Neuron (in vitro differentiated cells): ENCODE results near the gene EME2.

Experiments
- H2AFZ ChIP-seq: one replicate; pipeline ENCODE4 v1.6.1; 2013; ENCODE audit warnings: low read depth, mild to moderate bottlenecking, inconsistent platforms, low read length, moderate library complexity
- H3K27me3 ChIP-seq: one replicate; pipeline ENCODE4 v1.6.1; 2013; ENCODE audit warnings: low read length; ENCODE audit not compliant: insufficient read depth
- H3K36me3 ChIP-seq: one replicate; pipeline ENCODE4 v1.6.1; 2013; ENCODE audit warnings: low read length; ENCODE audit not compliant: insufficient read depth
- H3K4me1 ChIP-seq: one replicate; pipeline ENCODE4 v1.6.1; 2013; ENCODE audit warnings: low read length; ENCODE audit not compliant: insufficient read depth
- H3K4me3 ChIP-seq: 2 replicates; pipeline ENCODE4 v1.5.1; 2013; ENCODE audit warnings: mild to moderate bottlenecking, low read length, moderate library complexity
- H3K9me3 ChIP-seq: one replicate; pipeline ENCODE4 v1.6.1; 2013; ENCODE audit warnings: low read length

Gene EME2

DNA sequence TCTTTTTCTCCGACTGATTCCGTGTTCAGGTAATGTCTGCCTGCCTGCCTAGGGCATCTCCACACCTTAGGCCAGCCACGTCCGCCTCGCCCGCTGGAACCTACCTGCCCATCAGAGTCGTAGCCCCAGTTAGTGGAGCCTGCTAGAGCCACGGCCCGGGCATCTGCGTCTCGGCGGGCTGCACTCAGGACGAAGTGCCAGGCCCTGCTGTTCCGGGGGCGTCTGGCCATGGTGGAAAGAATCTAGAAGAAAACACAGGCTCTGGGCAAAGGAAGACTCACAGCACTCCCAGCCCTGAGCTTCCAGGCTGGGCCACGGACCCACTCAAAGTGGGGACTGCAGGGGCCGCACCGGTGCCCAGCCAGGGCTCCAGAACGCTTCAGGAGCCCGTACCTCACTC is 8.6 kb downstream of the EME2 start:
- Histone ChIP-seq H3K9me3 (no peaks in the 10 kb centered on the region), H3K4me3 (peak overlapping the region; percentile 95), H2AFZ (no peak overlapping the region), H3K27me3 (no peaks in the 10 kb centered on the region), H3K36me3 (peaks cover 43% of the 10 kb centered on the region), H3K4me1 (peaks cover 16% of the 10 kb centered on the region)

DNA sequence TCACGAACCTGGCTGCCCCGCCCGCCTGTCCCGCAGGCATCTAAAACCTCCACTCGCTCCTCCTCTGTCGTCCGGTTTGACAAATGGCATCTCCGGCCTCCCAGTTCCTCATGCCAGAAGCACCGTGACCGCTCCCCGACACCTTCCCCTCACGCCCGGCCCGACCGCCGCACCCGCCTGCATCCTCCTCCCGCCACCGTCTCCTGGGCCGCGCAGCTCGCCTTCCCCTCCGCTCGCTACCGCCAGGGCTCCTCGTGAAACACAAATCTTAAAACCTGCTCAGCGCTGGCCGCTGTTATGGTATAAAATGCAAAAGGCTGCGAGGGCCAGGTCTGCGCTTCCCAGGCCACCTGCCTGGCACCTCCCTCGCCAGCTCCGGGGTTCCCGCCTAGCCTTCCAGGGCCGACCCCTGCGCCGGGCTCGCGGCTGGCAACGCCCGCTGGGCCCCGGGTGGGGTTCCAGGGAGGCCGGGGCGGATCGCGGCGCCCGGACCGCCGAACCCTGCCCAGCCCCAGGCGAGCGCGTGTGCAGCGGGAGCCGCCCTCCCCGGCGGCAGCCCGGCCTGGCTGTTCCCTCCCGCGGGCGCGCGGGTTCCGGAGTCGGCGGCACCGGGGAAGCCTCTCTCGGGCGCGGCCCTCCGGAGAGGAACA is 9.3 kb downstream of the EME2 start:
- Histone ChIP-seq H3K36me3 (peaks cover 45% of the 10 kb centered on the region), H3K9me3 (no peaks in the 10 kb centered on the region), H3K4me3 (peak overlapping the region; percentile 95), H2AFZ (no peak overlapping the region), H3K4me1 (peaks cover 16% of the 10 kb centered on the region), H3K27me3 (no peaks in the 10 kb centered on the region)

DNA sequence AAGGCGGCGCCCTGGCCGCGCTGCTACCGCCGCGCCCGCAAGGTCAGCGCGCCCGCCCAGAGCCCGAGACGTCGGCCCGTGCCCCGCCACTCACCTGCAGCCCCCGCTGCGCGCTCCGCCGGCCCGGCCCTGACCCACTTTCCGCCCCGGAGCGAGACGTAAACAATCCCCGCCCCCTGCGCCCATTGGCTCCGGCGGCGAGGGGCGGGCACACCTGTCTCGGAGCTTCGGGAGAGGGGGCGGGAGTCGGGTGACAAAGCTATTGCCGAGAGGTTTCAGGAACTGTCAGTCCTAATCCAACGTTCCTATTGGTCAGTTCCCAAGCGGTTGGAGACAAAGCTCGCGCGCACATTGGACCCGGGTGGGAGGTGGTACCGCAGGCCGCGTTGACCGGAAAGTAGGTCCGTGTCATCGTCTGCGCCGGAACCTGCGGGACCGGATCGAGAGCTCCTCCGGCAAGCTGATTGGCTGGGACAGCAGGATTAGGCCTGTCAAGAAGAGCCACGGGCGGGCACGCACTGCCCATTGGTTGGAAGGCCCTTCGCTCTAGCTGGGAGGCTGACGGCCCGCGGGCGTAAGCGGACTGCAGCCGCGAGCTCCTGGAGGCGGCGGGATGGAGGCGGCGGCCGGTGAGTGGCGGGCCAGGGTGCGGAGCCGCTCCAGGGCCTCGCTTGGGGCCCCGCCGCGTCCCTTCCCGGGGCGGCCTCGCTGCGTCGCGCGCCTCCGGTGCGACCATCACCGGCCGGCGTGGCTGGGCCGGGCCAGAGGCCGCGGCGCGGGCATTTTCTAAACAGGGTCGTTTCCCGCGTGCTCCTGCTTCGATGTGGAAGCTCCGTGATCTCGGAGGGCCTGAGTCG is 10.0 kb downstream of the EME2 start, which contains the start of the genes NUBP2 and SPSB3:
Gene NUBP2, plus strand, starts transcription at position 553 of the 857 bp plus-strand sequence. Its CDS starts 61 bp downstream, at position 614.
Gene SPSB3, minus strand, starts transcription at position 164 of the 857 bp plus-strand sequence. CDS start 1,088 bp downstream, outside the sequence.
- H3K36me3 ChIP-seq = peaks cover 45% of the 10 kb centered on the region
- no peak within 1 kb of the TSS for H2AFZ ChIP-seq
- no peaks in the 10 kb centered on the region for H3K27me3 ChIP-seq
- peak within 1 kb of the TSS; percentile 95 for H3K4me3 ChIP-seq
- H3K9me3 ChIP-seq = no peaks in the 10 kb centered on the region
- H3K4me1 ChIP-seq = peaks cover 16% of the 10 kb centered on the region

DNA sequence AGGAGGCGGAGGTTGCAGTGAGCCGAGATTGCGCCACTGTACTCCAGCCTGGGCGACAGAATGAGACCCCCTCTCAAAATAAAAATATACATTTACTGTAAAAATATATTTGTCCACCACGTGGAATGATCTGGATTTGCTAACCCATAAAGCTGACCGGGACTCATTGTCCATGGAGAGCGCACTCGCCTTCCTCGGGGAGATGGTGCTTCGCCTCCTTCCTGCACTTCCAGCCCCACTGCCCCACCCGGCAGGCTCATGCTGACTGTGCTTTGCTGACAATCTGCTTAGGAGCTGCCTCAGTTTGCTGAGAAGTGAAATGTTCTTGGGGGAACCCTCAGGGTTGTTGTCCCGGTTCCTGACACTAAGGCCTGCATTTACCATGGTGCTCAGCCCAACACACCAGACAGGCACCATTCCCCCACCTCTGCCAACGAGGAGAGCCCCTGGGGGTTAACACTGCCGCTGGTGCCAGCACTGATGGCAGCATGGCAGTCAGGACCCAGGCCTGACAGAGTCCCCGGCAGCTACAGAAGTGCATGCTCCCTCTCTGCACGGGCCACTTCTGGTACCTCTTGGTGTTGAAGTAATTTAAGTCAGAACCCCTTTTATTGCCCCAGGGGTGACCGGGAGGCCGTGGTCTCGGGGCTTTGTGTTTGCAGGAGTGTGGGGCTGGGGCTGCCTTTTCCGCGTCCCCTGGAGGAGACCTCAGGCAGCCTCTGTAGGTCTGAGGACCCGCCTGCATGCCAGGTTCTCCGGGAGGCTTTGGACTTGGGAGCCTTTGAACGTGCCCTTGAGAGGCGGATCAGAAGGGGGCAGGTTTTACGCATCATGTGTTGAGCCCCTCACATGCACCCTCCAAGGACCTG is 12.6 kb downstream of the EME2 start:
- peaks cover 16% of the 10 kb centered on the region for H3K4me1 ChIP-seq
- H2AFZ ChIP-seq = no peak overlapping the region
- H3K4me3 ChIP-seq = no peak overlapping the region
- no peaks in the 10 kb centered on the region for H3K9me3 ChIP-seq
- H3K36me3 ChIP-seq = peaks cover 49% of the 10 kb centered on the region
- no peaks in the 10 kb centered on the region for H3K27me3 ChIP-seq

DNA sequence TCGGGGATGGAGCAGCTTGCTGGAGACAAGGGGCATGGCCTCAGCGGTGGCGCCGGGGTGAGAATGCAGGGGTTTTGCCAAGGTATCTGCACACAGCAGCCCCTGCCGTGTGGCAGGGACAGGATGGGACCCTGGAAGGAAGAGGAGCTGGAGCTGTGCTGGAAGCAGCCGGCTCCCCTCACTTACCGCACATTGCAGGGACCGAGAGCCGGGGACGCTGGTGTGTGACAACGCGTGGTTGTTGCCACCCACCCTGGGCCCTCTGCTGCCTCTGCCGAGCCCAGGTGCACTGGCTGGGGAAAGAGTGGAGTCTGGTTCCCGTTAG is 13.2 kb downstream of the EME2 start:
- Histone ChIP-seq H3K4me1 (peaks cover 16% of the 10 kb centered on the region), H2AFZ (no peak overlapping the region), H3K36me3 (peaks cover 50% of the 10 kb centered on the region)

DNA sequence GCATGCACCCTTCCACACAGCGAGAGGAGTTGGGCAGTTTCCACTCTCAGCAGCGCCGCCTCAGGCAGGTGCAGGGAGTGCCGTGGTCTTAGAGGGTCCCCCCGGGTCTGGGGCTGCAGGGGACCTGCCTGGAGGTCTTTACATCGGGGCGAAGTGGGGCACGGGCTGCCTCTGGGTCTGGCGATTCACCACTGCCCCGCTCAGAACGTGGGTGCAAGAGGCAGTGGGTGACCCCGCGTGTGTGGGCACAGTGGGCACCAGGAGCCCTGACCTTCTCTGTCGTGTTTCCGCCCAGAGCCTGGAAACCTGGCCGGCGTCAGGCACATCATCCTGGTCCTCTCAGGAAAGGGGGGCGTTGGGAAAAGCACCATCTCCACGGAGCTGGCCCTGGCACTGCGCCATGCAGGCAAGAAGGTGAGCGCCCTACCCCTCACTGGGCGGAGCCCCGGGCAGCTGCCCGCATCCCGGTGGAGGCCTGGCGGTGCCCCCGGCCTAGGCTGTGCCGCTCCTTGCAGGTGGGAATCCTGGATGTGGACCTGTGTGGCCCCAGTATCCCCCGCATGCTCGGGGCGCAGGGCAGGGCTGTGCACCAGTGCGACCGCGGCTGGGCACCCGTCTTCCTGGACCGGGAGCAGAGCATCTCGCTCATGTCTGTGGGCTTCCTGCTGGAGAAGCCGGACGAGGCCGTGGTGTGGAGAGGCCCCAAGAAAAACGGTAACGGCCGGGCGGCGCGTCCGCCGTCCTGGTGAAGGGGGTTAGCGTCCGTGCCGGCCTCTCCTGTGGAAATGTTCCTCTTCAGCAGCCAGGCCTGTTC is 13.8 kb downstream of the EME2 start:
- no peaks in the 10 kb centered on the region for H3K9me3 ChIP-seq
- no peak overlapping the region for H3K4me3 ChIP-seq
- H3K36me3 ChIP-seq = peaks cover 45% of the 10 kb centered on the region

More for the DNA sequence above, 13.2 kb downstream of the EME2 start:
- Histone ChIP-seq H3K9me3 (no peaks in the 10 kb centered on the region), H3K27me3 (no peaks in the 10 kb centered on the region), H3K4me3 (no peak overlapping the region)

DNA sequence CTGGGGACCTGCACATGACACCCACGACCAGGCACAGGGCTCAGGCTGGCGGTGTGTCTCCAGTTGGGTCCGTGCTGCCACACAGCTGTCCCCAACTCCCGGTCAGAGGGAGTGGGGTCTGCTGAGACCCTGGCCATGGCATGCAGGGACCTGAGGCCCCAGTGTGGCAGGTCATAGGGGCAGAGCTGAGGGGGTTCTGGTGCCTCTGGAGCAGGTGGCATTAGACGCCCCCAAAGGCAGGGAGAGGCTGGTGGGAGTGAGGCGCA is 14.4 kb downstream of the EME2 start:
- peaks cover 45% of the 10 kb centered on the region for H3K36me3 ChIP-seq
- no peaks in the 10 kb centered on the region for H3K27me3 ChIP-seq
- no peak overlapping the region for H2AFZ ChIP-seq
- no peaks in the 10 kb centered on the region for H3K9me3 ChIP-seq
- H3K4me3 ChIP-seq = no peak overlapping the region
- peaks cover 5% of the 10 kb centered on the region for H3K4me1 ChIP-seq

More for the DNA sequence above, 13.8 kb downstream of the EME2 start:
- Histone ChIP-seq H2AFZ (no peak overlapping the region), H3K27me3 (no peaks in the 10 kb centered on the region), H3K4me1 (peaks cover 9% of the 10 kb centered on the region)

DNA sequence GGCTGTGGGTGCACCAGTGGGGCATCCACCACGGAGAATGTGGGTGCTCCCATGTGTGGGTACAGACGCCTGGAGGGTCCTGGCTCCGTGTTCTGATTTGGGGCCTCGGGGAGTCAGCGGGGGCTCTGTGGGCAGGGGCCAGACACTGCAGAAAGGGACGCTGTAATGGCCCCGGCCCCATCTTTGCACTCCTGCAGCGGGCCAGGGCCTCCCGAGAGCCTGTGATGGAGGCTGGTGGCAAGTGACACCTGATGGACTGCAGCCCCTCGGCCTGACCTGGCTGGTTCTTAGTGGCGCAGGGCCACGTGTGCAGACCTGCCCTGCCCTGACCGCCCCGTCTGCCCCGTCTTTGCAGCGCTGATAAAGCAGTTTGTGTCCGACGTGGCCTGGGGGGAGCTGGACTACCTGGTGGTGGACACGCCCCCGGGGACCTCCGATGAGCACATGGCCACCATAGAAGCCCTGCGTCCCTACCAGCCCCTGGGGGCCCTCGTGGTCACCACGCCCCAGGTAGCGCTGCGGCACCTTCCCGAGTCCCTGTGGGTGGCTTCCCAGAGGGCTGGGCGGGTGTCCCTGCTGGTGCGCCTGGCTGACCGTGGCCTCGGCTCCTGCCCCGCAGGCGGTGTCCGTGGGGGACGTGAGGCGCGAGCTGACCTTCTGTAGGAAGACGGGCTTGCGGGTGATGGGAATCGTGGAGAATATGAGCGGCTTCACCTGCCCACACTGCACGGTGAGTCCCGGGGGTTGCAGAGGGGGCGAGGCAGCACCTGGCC is 14.9 kb downstream of the EME2 start:
- Histone ChIP-seq H3K36me3 (peaks cover 45% of the 10 kb centered on the region), H3K9me3 (no peaks in the 10 kb centered on the region), H2AFZ (no peak overlapping the region), H3K4me1 (peaks cover 5% of the 10 kb centered on the region), H3K27me3 (no peaks in the 10 kb centered on the region), H3K4me3 (no peak overlapping the region)

DNA sequence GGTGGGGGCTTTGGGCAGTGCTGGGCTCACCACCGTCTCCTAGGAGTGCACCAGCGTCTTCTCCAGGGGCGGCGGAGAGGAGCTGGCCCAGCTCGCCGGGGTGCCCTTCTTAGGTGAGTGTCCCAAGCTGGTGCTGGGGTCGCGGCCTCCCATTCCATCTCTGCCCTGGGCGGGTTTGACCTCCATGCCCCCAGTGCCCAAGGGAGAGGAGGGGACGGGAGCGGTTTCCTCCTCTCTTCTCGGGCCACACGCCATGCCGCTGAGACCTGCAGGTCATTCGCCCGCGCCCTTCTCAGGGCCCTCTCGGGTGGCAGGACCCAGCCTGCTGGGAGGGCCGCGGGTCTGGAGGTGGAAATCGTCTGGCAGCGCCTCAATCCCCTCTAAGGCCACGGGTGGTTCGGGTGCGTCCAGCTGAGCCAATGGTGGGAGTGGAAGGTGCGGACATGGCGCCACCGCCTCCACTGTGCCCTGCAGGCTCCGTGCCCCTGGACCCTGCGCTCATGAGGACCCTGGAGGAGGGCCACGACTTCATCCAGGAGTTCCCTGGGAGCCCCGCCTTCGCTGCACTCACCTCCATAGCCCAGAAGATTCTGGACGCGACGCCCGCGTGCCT is 15.6 kb downstream of the EME2 start:
- Histone ChIP-seq H3K27me3 (no peaks in the 10 kb centered on the region), H3K4me3 (no peak overlapping the region), H2AFZ (no peak overlapping the region), H3K9me3 (no peaks in the 10 kb centered on the region), H3K36me3 (peaks cover 45% of the 10 kb centered on the region), H3K4me1 (peaks cover 5% of the 10 kb centered on the region)

DNA sequence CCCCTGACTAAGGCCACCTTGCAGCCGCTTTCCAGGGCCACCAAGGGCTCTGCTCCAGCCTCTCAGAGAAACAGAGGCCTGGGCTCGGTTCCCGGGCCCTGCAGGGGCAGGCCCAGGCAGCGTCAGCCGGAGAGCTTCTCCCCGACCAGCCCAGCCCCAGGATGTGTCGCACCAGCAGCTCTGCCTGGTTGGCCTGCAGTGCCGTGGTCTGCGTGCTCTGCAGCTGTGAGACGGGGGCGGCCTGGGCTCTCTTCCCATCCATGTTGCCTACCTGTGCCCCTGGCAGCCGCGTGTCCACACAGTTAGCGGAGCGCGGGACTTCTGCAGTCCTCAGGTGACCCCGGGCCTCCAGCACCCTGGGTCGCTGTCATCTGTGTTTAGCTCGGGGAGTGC is 16.1 kb downstream of the EME2 start:
- H3K4me1 ChIP-seq = peaks cover 5% of the 10 kb centered on the region
- H2AFZ ChIP-seq = no peak overlapping the region
- no peaks in the 10 kb centered on the region for H3K27me3 ChIP-seq
- no peak overlapping the region for H3K4me3 ChIP-seq
- peaks cover 45% of the 10 kb centered on the region for H3K36me3 ChIP-seq
- H3K9me3 ChIP-seq = no peaks in the 10 kb centered on the region

DNA sequence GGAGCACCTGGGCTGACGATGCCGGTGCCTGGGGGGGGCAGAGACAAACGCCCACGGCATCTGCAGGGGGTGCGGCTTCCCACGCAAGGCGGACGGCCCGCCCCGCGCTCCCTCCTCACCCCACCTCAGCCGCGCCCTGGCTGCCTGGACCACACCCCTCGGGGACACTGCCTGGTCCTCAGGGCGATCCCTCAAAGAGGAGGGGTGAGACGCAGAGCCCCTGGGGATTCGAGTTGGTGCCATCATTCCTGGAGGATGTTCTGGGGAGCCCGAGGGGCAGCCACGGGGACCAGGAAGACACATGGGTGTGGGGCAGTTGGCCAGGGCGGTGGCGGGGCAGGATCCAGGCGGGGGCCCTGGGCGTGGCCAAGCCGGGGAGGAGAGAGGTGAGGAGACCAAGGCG is 17.0 kb downstream of the EME2 start:
- H3K36me3 ChIP-seq = peaks cover 45% of the 10 kb centered on the region
- H3K4me3 ChIP-seq = no peak overlapping the region
- H3K4me1 ChIP-seq = no peaks in the 10 kb centered on the region
- no peak overlapping the region for H2AFZ ChIP-seq
- no peaks in the 10 kb centered on the region for H3K9me3 ChIP-seq
- no peaks in the 10 kb centered on the region for H3K27me3 ChIP-seq

DNA sequence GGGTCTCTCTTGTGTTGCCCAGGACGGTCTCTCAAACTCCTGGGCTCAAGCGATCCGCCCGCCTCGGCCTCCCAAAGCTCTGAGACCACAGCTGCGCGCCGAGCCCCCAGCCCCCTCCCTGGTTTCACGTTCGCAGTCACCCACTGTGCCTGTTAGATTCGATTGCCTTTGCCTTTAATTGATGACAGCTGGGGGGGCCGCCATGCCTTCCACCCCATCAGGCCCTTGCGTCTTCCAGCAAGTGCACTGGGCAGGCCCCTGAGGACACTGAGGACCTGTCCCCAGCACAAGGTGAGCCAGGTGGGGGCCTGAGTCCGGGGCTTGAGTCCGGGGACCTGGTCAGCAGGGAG is 17.6 kb downstream of the EME2 start:
- H2AFZ ChIP-seq = no peak overlapping the region
- H3K4me3 ChIP-seq = no peak overlapping the region
- H3K27me3 ChIP-seq = no peaks in the 10 kb centered on the region
- peaks cover 42% of the 10 kb centered on the region for H3K36me3 ChIP-seq
- H3K4me1 ChIP-seq = no peaks in the 10 kb centered on the region
- H3K9me3 ChIP-seq = no peaks in the 10 kb centered on the region
